HepG2 (cell line): ENCODE measurements around the gene RDH12. TPM values are rescaled to one million over a fixed set of nuclear protein-coding genes. Genes with fewer than 3 reads are reported as not detected.

ENCODE experiments used
- FOXP4 ChIP-seq: sonication (generic); formaldehyde crosslinking; IDR thresholded peaks from 2 replicates; pipeline ENCODE4 v1.4.0; 2020; ENCODE audit warnings: missing genetic modification reagents
- GMEB1 ChIP-seq: sonication (generic); formaldehyde crosslinking; IDR thresholded peaks from 2 replicates; pipeline ENCODE4 v1.5.1; 2020; ENCODE audit warnings: missing genetic modification reagents, mild to moderate bottlenecking, borderline replicate concordance
- HDAC2 ChIP-seq: sonication (generic); formaldehyde crosslinking; IDR thresholded peaks from 2 replicates; pipeline ENCODE4 v1.4.0; 2020; ENCODE audit warnings: missing genetic modification reagents
- MIER2 ChIP-seq: IDR thresholded peaks from 2 replicates; pipeline ENCODE4 v1.6.1; 2016; ENCODE audit warnings: missing biosample characterization, missing genetic modification reagents
- NFE2L1 ChIP-seq: sonication (generic); formaldehyde crosslinking; IDR thresholded peaks from 2 replicates; pipeline ENCODE4 v1.4.0; 2020; ENCODE audit warnings: missing genetic modification reagents, mild to moderate bottlenecking, borderline replicate concordance
- SALL2 ChIP-seq: sonication (generic); formaldehyde crosslinking; IDR thresholded peaks from 2 replicates; pipeline ENCODE4 v1.8.1; 2023; ENCODE audit warnings: mild to moderate bottlenecking, missing genetic modification reagents, inconsistent platforms
- SPEN ChIP-seq: sonication (generic); formaldehyde crosslinking; IDR thresholded peaks from 2 replicates; pipeline ENCODE4 v1.5.1; 2020; ENCODE audit warnings: low read depth, mild to moderate bottlenecking, missing genetic modification reagents
- TOPORS ChIP-seq: sonication (generic); formaldehyde crosslinking; IDR thresholded peaks from 2 replicates; pipeline ENCODE4 v1.8.0; 2023; ENCODE audit warnings: mild to moderate bottlenecking, missing genetic modification reagents
- ZBED4 ChIP-seq: sonication (generic); formaldehyde crosslinking; IDR thresholded peaks from 2 replicates; pipeline ENCODE4 v1.4.0; 2020; ENCODE audit warnings: missing genetic modification reagents, borderline replicate concordance
- ZBTB7A ChIP-seq: sonication (generic); formaldehyde crosslinking; IDR thresholded peaks from 2 replicates; pipeline ENCODE4 v1.8.0; 2022; ENCODE audit warnings: mild to moderate bottlenecking, missing genetic modification reagents
- ZNF232 ChIP-seq: sonication (generic); formaldehyde crosslinking; IDR thresholded peaks from 2 replicates; pipeline ENCODE4 v1.4.0; 2020; ENCODE audit warnings: missing genetic modification reagents, borderline replicate concordance
- ZNF589 ChIP-seq: sonication (generic); formaldehyde crosslinking; conservative IDR thresholded peaks from 2 replicates; pipeline ENCODE4 v1.8.0; 2022; ENCODE audit warnings: mild to moderate bottlenecking, moderate library complexity, missing genetic modification reagents
- polyA plus RNA-seq, 8 experiments: library from polyadenylated mRNA; depleted of rRNA in 3 of 8; stranded (reverse) in 7 of 8; unstranded in 1 of 8; fragments of >200 nt; fragmentation: Illumina TruSeq in 4 of 8; extraction: Trizol in 4 of 8; gene quantifications; 2 replicates each; pipeline versions ENCODE4 v1.2.1 to v1.2.3, GENCODE V29; 2011 to 2016; ENCODE audit warnings: low read depth in 4 of 8, missing spikeins in 1 of 8, mixed read lengths in 1 of 8; ENCODE audit not compliant: insufficient read depth in 1 of 8
- total RNA-seq, 5 experiments: library from RNA; depleted of rRNA; stranded (reverse); fragments of >200 nt; fragmentation: Illumina TruSeq; extraction: Trizol; gene quantifications; 2 replicates each; pipeline ENCODE4 v1.2.3, GENCODE V29; 2016; ENCODE audit warnings: low read depth in 1 of 5

The RDH12 gene
- total and polyA plus RNA-seq, 2 of the 13 experiments (the other 11 are each of a cell fraction or from before 2014, with no cell fraction given), result 1.6 to 2.1 TPM

- TF ChIP-seq GMEB1 (CRISPR knock-in tag) (peak; percentile 5; the same call in 1 of the 2 replicates), NFE2L1 (CRISPR knock-in tag) (no peak), ZNF232 (CRISPR knock-in tag) (peak; percentile 3; the same call in 1 of the 2 replicates), ZNF589 (CRISPR knock-in tag) (no peak), SPEN (peak; percentile 78), TOPORS (CRISPR knock-in tag) (0 out of 2 replicates have a peak, but pooled peaks have one; percentile 55), SALL2 (CRISPR knock-in tag) (0 out of 2 replicates have a peak, but pooled peaks have one; percentile 37), ZBTB7A (CRISPR knock-in tag) (no peak), MIER2 (CRISPR knock-in tag) (no peak), ZBED4 (CRISPR knock-in tag) (peak; percentile 67; the same call in 1 of the 2 replicates), HDAC2 (CRISPR knock-in tag) (peak; percentile 47; the same call in 1 of the 2 replicates), FOXP4 (CRISPR knock-in tag) (no peak)
These were observed 6.8 kb upstream of the RDH12 start (continued) for GRCh38 chr14:67694791-67695393.
